HepG2 (cell line): ENCODE measurements around the gene UNC5C. TPM values are rescaled to one million over a fixed set of nuclear protein-coding genes. Genes with fewer than 3 reads are reported as not detected.

Experiments used
- ATAC-seq: fragments of 200-7000 bp; cut with Tn5 transposase; 3 replicates; pipeline ENCODE4 v1.9.1; 2020; ENCODE audit warnings: mild to moderate bottlenecking, moderate library complexity
- BruUV-seq: library from RNA; stranded (reverse); fragments of 400-500 nt; replicated peaks from 2 replicates; lab custom pipeline; 2021; lab: Mats Ljungman, UMichigan
- CTCF ChIA-PET: fragments of 300-600 bp; formaldehyde crosslinking; extraction: SDS; loops from one replicate; lab custom pipeline; 2021; ENCODE audit warnings: low total read pairs, inconsistent platforms, low intra/inter-chr PET ratio; lab: Yijun Ruan, JAX
- POLR2A ChIA-PET: fragments of 350-600 bp; sonication (Branson Sonifier 250); formaldehyde crosslinking; loops from one replicate; lab custom pipeline; 2020; ENCODE audit warnings: antibody characterized with exemption, inconsistent platforms; lab: Yijun Ruan, JAX
- DNase-seq: peaks from one replicate; pipeline ENCODE4 v3.0.0-alpha.2; 2015; ENCODE audit warnings: low spot score
- FAIRE-seq: peaks from 3 replicates; lab custom pipeline; 2011; peaks lifted over from hg19 to GRCh38; lab: Jason Lieb, UNC
- H2AFZ ChIP-seq: one replicate; pipeline ENCODE4 v1.6.1; 2011; ENCODE audit warnings: low read length, inconsistent platforms
- H3K27ac ChIP-seq: fragments of 300-600 bp; 3 replicates; pipeline ENCODE4 v1.8.0; 2011; ENCODE audit warnings: mixed run types, mild to moderate bottlenecking, mixed read lengths, low read length, inconsistent platforms; ENCODE audit not compliant: insufficient read depth; ENCODE audit errors: extremely low read length
- H3K27me3 ChIP-seq, 2 experiments: fragments of 200-600 bp in 1 of 2; 2 replicates in 1 of 2; 3 replicates in 1 of 2; pipeline versions ENCODE4 v1.6.0 to v1.8.0; 2011; ENCODE audit warnings: low read length in 2 of 2, mild to moderate bottlenecking in 2 of 2, moderate library complexity in 2 of 2, inconsistent platforms in 1 of 2; ENCODE audit not compliant: insufficient read depth in 2 of 2, control insufficient read depth in 1 of 2
- H3K36me3 ChIP-seq, 2 experiments: fragments of 200-600 bp in 1 of 2; replicated peaks in 1 of 2; 2 replicates in 1 of 2; 3 replicates in 1 of 2; pipeline versions ENCODE4 v1.5.1 to v1.8.0; 2011; ENCODE audit warnings: low read length in 2 of 2, inconsistent platforms in 1 of 2; ENCODE audit not compliant: insufficient read depth in 2 of 2, control insufficient read depth in 1 of 2
- H3K4me1 ChIP-seq: 2 replicates; pipeline ENCODE4 v1.5.1; 2012; ENCODE audit warnings: low read length, inconsistent platforms; ENCODE audit not compliant: insufficient read depth
- H3K4me2 ChIP-seq: 2 replicates; pipeline ENCODE4 v1.6.0; 2011; ENCODE audit warnings: low read depth, low read length, inconsistent platforms
- H3K4me3 ChIP-seq, 3 experiments: fragments of 200-600 bp in 1 of 3; sonication (generic), shearing (Covaris generic) in 1 of 3; replicated peaks in 1 of 3; 2 replicates each; pipeline ENCODE4 v1.5.1; 2011 to 2016; ENCODE audit warnings: low read length in 3 of 3, inconsistent platforms in 2 of 3, low read depth in 2 of 3, mild to moderate bottlenecking in 2 of 3, control low read depth in 1 of 3, mixed read lengths in 1 of 3; ENCODE audit not compliant: insufficient read depth in 1 of 3
- H3K79me2 ChIP-seq: one replicate; pipeline ENCODE4 v1.6.1; 2011; ENCODE audit warnings: low read length, inconsistent platforms; ENCODE audit not compliant: insufficient read depth
- H3K9ac ChIP-seq: 2 replicates; pipeline ENCODE4 v1.6.0; 2011; ENCODE audit warnings: mild to moderate bottlenecking, low read depth, low read length, inconsistent platforms; ENCODE audit not compliant: insufficient read depth
- H3K9me3 ChIP-seq: 2 replicates; pipeline ENCODE4 v1.5.1; 2012; ENCODE audit warnings: mild to moderate bottlenecking, low read length
- H4K20me1 ChIP-seq: 2 replicates; pipeline ENCODE4 v1.6.0; 2011; ENCODE audit warnings: inconsistent platforms, mild to moderate bottlenecking, low read length, moderate library complexity; ENCODE audit not compliant: insufficient read depth
- HMGXB3 ChIP-seq: sonication (generic); formaldehyde crosslinking; IDR thresholded peaks from 2 replicates; pipeline ENCODE4 v1.4.0; 2020; ENCODE audit warnings: missing genetic modification reagents, borderline replicate concordance
- ZNF207 ChIP-seq: fragments of 450-650 bp; IDR thresholded peaks from 2 replicates; pipeline ENCODE4 v1.6.1; 2016; ENCODE audit warnings: antibody characterized with exemption, borderline replicate concordance
- ZNF335 ChIP-seq: sonication (generic); formaldehyde crosslinking; IDR thresholded peaks from 2 replicates; pipeline ENCODE4 v1.4.0; 2020; ENCODE audit warnings: missing genetic modification reagents
- ZNF782 ChIP-seq: sonication (generic); formaldehyde crosslinking; IDR thresholded peaks from 2 replicates; pipeline ENCODE4 v1.4.0; 2020; ENCODE audit warnings: missing genetic modification reagents, mild to moderate bottlenecking, borderline replicate concordance
- WGBS: methylation state at CpG from one replicate; pipeline ENCODE4 v1.1.6; 2017; ENCODE audit warnings: low lambda C conversion rate; 5-methylcytosine and 5-hydroxymethylcytosine counted together
- in situ Hi-C: cut with HindIII; loops from 2 replicates; pipeline ENCODE4 v1.10.0; 2017; ENCODE audit warnings: low pct_unique_long_range_greater_than_20kb; ENCODE audit not compliant: extremely low pct_ligation_motif_present
- intact Hi-C: fragments of 100-400 bp; cut with micrococcal nuclease; formaldehyde crosslinking; loops from one replicate; pipeline ENCODE4 v1.10.0; 2022; ENCODE audit not compliant: unreplicated experiment
- polyA plus RNA-seq, 8 experiments: library from polyadenylated mRNA; depleted of rRNA in 3 of 8; stranded (reverse) in 7 of 8; unstranded in 1 of 8; fragments of >200 nt; fragmentation: Illumina TruSeq in 4 of 8; extraction: Trizol in 4 of 8; gene quantifications; 2 replicates each; pipeline versions ENCODE4 v1.2.1 to v1.2.3, GENCODE V29; 2011 to 2016; ENCODE audit warnings: low read depth in 4 of 8, missing spikeins in 1 of 8, mixed read lengths in 1 of 8; ENCODE audit not compliant: insufficient read depth in 1 of 8
- total RNA-seq, 5 experiments: library from RNA; depleted of rRNA; stranded (reverse); fragments of >200 nt; fragmentation: Illumina TruSeq; extraction: Trizol; gene quantifications; 2 replicates each; pipeline ENCODE4 v1.2.3, GENCODE V29; 2016; ENCODE audit warnings: low read depth in 1 of 5
- TF ChIP-seq, protein P1 (sequence below): sonication (generic); formaldehyde crosslinking; IDR thresholded peaks from 2 replicates; pipeline ENCODE4 v1.4.0; 2020; ENCODE audit warnings: missing genetic modification reagents, mild to moderate bottlenecking, borderline replicate concordance

UNC5C gene
- total and polyA plus RNA-seq, 2 of the 13 experiments (the other 11 are each of a cell fraction or from before 2014, with no cell fraction given): not detected

DNA sequence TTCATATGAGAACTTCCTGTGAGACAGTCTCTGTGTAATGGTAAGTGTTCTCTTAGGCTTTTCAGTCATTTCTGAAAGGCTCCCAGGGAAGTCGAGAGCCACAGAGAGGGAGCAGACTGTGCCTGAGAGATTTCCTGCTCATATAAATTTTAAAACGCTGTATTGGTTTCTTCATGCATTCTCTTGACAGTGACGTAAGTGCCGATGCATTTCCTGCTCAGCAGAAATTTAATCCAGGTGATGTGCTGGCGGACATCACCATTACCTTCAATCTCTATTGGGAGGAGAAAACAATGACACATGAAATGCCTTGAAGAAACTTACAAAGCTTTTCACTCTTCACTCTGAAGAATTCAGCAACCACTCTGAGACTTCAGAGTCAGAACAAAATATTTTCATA, 407.4 kb downstream of the UNC5C start:
- CTCF ChIA-PET: no interaction called here

More for the DNA sequence above, 407.4 kb downstream of the UNC5C start:
- DNase-seq (no peak), FAIRE-seq (no peak), ATAC-seq (no peak)
- BruUV-seq: no TSS peak
- intact Hi-C loops: no loop called here
- WGBS: 19% methylated on average over 5 of the region's 5 CpGs
- Histone ChIP-seq H3K36me3 (no peaks in the 10 kb centered on the region), H3K27me3 (no peaks in the 10 kb centered on the region), H3K4me1 (no peaks in the 10 kb centered on the region), H3K9ac (no peak overlapping the region), H3K9me3 (peaks cover 8% of the 10 kb centered on the region), H4K20me1 (no peaks in the 10 kb centered on the region), H2AFZ (no peak overlapping the region), H3K27ac (no peak overlapping the region), H3K79me2 (no peaks in the 10 kb centered on the region), H3K4me3 (no peak overlapping the region), H3K4me2 (no peak overlapping the region)
- no peak for TF ChIP-seq ZNF335 (CRISPR knock-in tag)
- TF ChIP-seq, protein P1, sequence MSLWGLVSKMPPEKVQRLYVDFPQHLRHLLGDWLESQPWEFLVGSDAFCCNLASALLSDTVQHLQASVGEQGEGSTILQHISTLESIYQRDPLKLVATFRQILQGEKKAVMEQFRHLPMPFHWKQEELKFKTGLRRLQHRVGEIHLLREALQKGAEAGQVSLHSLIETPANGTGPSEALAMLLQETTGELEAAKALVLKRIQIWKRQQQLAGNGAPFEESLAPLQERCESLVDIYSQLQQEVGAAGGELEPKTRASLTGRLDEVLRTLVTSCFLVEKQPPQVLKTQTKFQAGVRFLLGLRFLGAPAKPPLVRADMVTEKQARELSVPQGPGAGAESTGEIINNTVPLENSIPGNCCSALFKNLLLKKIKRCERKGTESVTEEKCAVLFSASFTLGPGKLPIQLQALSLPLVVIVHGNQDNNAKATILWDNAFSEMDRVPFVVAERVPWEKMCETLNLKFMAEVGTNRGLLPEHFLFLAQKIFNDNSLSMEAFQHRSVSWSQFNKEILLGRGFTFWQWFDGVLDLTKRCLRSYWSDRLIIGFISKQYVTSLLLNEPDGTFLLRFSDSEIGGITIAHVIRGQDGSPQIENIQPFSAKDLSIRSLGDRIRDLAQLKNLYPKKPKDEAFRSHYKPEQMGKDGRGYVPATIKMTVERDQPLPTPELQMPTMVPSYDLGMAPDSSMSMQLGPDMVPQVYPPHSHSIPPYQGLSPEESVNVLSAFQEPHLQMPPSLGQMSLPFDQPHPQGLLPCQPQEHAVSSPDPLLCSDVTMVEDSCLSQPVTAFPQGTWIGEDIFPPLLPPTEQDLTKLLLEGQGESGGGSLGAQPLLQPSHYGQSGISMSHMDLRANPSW (CRISPR knock-in tag): no peak
- TF ChIP-seq ZNF782 (CRISPR knock-in tag): no peak
- TF ChIP-seq ZNF207: no peak
- no peak for TF ChIP-seq HMGXB3 (CRISPR knock-in tag)
- POLR2A ChIA-PET: no interaction called here
- in situ Hi-C loops: no loop called here
